HepG2 (cell line): ENCODE data around the gene FOXP3.

ENCODE experiments used
- EZH2 ChIP-seq: conservative IDR thresholded peaks from 2 replicates; pipeline ENCODE4 v1.6.1; 2012; ENCODE audit warnings: mild to moderate bottlenecking, low read depth, low read length, moderate library complexity
- NONO ChIP-seq, 2 experiments: fragments of 450-650 bp in 1 of 2; sonication (generic) in 1 of 2; formaldehyde crosslinking in 1 of 2; IDR thresholded peaks in 1 of 2; conservative IDR thresholded peaks in 1 of 2; 2 replicates each; pipeline versions ENCODE4 v1.6.1 to v1.8.0; 2017 to 2022; ENCODE audit warnings: mild to moderate bottlenecking in 1 of 2, missing genetic modification reagents in 1 of 2, moderate library complexity in 1 of 2

DNA sequence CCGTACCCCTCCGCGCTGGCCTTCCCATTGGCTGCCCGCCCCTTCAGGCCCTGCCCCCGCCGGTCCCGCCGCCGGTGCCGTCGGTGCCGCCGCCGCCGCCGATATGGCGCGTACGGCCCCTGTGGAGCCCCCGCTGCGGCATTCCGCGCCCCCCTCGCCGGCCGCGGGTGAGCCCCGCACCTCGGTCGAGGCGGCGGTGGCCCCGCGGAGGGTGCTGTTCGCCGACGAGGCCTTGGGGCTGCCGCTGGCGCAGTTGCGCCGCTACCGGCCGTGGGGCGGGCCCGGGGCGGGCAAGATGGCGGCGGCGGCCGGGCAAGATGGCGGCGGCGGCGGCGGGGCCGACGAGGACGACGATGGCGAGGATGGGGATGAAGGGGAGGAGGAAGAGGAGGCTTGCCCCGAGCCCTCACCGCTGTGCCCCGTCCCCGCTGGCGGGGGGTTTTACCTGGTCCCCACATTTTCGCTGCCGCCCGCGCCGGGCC lies 5.3 kb upstream of the FOXP3 start, which contains the start of gene PPP1R3F:
- no peak for TF ChIP-seq NONO (IDR thresholded peaks at IDR 0.05)
- no peak for TF ChIP-seq NONO (CRISPR knock-in tag; conservative IDR thresholded peaks at IDR 0.05)
- TF ChIP-seq EZH2, result no peak
